ENCODE measurements around the gene F2RL3. TPM values are rescaled to one million over a fixed set of nuclear protein-coding genes. Genes with fewer than 3 reads are reported as not detected.

Gene F2RL3
- total and polyA plus RNA-seq, 9 of the 15 experiments (the other 6 are each of a cell fraction or from before 2014, with no cell fraction given) = 1.4 to 27.6 (median 11.9) TPM

DNA sequence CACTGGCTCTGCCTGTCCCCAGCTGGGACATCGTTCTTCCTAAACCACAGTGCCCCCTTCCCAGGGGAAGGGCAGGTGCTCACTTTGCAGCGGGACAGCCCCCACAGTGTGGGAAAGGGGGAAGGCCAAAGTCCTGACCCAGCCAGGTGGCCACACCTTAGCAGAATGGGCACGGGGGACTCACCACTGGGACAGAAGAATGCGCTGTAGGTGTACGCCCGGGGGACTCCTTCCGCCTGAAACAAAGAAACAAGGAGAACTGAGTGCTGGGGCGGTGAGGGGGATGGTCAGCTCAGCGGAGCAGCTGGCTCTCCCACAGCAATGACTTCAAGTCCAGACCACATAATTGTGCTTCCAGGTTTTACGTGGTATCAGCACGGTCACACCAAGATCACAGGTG, 49.4 kb downstream of the F2RL3 start (continued):
- TF ChIP-seq FOXM1 (IDR thresholded peaks at IDR 0.05; ENCODE audit: low read depth) (no peak), FOXM1 (CRISPR knock-in tag; IDR thresholded peaks at IDR 0.05; ENCODE audit: low read depth) (no peak), ZNF583 (CRISPR knock-in tag; IDR thresholded peaks at IDR 0.05) (no peak), TAF15 (IDR thresholded peaks at IDR 0.05; ENCODE audit: low read depth, low read length) (no peak), ZNF644 (tag; IDR thresholded peaks at IDR 0.05; ENCODE audit: low read depth) (no peak), NR2C2 (CRISPR knock-in tag; IDR thresholded peaks at IDR 0.05) (no peak), NR2C2 (tag; IDR thresholded peaks at IDR 0.05) (no peak), ARID2 (IDR thresholded peaks at IDR 0.05) (no peak), BDP1 (IDR thresholded peaks at IDR 0.05; ENCODE audit: insufficient read depth, insufficient read length) (no peak)
- TF ChIP-seq, protein P1, sequence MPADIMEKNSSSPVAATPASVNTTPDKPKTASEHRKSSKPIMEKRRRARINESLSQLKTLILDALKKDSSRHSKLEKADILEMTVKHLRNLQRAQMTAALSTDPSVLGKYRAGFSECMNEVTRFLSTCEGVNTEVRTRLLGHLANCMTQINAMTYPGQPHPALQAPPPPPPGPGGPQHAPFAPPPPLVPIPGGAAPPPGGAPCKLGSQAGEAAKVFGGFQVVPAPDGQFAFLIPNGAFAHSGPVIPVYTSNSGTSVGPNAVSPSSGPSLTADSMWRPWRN (IDR thresholded peaks at IDR 0.05; ENCODE audit: low read depth) = no peak
- TF ChIP-seq, protein P2, sequence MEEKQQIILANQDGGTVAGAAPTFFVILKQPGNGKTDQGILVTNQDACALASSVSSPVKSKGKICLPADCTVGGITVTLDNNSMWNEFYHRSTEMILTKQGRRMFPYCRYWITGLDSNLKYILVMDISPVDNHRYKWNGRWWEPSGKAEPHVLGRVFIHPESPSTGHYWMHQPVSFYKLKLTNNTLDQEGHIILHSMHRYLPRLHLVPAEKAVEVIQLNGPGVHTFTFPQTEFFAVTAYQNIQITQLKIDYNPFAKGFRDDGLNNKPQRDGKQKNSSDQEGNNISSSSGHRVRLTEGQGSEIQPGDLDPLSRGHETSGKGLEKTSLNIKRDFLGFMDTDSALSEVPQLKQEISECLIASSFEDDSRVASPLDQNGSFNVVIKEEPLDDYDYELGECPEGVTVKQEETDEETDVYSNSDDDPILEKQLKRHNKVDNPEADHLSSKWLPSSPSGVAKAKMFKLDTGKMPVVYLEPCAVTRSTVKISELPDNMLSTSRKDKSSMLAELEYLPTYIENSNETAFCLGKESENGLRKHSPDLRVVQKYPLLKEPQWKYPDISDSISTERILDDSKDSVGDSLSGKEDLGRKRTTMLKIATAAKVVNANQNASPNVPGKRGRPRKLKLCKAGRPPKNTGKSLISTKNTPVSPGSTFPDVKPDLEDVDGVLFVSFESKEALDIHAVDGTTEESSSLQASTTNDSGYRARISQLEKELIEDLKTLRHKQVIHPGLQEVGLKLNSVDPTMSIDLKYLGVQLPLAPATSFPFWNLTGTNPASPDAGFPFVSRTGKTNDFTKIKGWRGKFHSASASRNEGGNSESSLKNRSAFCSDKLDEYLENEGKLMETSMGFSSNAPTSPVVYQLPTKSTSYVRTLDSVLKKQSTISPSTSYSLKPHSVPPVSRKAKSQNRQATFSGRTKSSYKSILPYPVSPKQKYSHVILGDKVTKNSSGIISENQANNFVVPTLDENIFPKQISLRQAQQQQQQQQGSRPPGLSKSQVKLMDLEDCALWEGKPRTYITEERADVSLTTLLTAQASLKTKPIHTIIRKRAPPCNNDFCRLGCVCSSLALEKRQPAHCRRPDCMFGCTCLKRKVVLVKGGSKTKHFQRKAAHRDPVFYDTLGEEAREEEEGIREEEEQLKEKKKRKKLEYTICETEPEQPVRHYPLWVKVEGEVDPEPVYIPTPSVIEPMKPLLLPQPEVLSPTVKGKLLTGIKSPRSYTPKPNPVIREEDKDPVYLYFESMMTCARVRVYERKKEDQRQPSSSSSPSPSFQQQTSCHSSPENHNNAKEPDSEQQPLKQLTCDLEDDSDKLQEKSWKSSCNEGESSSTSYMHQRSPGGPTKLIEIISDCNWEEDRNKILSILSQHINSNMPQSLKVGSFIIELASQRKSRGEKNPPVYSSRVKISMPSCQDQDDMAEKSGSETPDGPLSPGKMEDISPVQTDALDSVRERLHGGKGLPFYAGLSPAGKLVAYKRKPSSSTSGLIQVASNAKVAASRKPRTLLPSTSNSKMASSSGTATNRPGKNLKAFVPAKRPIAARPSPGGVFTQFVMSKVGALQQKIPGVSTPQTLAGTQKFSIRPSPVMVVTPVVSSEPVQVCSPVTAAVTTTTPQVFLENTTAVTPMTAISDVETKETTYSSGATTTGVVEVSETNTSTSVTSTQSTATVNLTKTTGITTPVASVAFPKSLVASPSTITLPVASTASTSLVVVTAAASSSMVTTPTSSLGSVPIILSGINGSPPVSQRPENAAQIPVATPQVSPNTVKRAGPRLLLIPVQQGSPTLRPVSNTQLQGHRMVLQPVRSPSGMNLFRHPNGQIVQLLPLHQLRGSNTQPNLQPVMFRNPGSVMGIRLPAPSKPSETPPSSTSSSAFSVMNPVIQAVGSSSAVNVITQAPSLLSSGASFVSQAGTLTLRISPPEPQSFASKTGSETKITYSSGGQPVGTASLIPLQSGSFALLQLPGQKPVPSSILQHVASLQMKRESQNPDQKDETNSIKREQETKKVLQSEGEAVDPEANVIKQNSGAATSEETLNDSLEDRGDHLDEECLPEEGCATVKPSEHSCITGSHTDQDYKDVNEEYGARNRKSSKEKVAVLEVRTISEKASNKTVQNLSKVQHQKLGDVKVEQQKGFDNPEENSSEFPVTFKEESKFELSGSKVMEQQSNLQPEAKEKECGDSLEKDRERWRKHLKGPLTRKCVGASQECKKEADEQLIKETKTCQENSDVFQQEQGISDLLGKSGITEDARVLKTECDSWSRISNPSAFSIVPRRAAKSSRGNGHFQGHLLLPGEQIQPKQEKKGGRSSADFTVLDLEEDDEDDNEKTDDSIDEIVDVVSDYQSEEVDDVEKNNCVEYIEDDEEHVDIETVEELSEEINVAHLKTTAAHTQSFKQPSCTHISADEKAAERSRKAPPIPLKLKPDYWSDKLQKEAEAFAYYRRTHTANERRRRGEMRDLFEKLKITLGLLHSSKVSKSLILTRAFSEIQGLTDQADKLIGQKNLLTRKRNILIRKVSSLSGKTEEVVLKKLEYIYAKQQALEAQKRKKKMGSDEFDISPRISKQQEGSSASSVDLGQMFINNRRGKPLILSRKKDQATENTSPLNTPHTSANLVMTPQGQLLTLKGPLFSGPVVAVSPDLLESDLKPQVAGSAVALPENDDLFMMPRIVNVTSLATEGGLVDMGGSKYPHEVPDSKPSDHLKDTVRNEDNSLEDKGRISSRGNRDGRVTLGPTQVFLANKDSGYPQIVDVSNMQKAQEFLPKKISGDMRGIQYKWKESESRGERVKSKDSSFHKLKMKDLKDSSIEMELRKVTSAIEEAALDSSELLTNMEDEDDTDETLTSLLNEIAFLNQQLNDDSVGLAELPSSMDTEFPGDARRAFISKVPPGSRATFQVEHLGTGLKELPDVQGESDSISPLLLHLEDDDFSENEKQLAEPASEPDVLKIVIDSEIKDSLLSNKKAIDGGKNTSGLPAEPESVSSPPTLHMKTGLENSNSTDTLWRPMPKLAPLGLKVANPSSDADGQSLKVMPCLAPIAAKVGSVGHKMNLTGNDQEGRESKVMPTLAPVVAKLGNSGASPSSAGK (IDR thresholded peaks at IDR 0.05) = no peak
- TF ChIP-seq, protein P3, sequence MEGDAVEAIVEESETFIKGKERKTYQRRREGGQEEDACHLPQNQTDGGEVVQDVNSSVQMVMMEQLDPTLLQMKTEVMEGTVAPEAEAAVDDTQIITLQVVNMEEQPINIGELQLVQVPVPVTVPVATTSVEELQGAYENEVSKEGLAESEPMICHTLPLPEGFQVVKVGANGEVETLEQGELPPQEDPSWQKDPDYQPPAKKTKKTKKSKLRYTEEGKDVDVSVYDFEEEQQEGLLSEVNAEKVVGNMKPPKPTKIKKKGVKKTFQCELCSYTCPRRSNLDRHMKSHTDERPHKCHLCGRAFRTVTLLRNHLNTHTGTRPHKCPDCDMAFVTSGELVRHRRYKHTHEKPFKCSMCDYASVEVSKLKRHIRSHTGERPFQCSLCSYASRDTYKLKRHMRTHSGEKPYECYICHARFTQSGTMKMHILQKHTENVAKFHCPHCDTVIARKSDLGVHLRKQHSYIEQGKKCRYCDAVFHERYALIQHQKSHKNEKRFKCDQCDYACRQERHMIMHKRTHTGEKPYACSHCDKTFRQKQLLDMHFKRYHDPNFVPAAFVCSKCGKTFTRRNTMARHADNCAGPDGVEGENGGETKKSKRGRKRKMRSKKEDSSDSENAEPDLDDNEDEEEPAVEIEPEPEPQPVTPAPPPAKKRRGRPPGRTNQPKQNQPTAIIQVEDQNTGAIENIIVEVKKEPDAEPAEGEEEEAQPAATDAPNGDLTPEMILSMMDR (IDR thresholded peaks at IDR 0.05 in 2 of 3, conservative IDR thresholded peaks at IDR 0.05 in 1 of 3; ENCODE audit: insufficient read depth in 2 of 3, low read depth in 1 of 3, low read length in 3 of 3) = no peak
